Keratinocyte (primary cell): ENCODE results near the gene SAMD4B. TPM values are rescaled to one million over a fixed set of nuclear protein-coding genes. Genes with fewer than 3 reads are reported as not detected.
A peak's percentile ranks its signal among the peaks of the same experiment; 100 is the strongest.

Experiments used
- DNase-seq: peaks from one replicate; pipeline ENCODE4 v3.0.0-alpha.2; 2011; ENCODE audit warnings: low read depth, missing footprints, low spot score
- FAIRE-seq: peaks from 2 replicates; lab custom pipeline; 2011; peaks lifted over from hg19 to GRCh38; lab: Jason Lieb, UNC
- H2AFZ ChIP-seq: 2 replicates; pipeline ENCODE4 v1.6.0; 2012; ENCODE audit warnings: low read length, control low read depth, inconsistent platforms; ENCODE audit not compliant: control insufficient read depth
- H3K27ac ChIP-seq: 2 replicates; pipeline ENCODE4 v1.5.1; 2011; ENCODE audit warnings: low read length; ENCODE audit not compliant: control insufficient read depth, insufficient read depth
- H3K27me3 ChIP-seq: 3 replicates; pipeline ENCODE4 v1.6.0; 2011; ENCODE audit warnings: low read length; ENCODE audit not compliant: control insufficient read depth, insufficient read depth; ENCODE audit errors: extremely low read depth
- H3K36me3 ChIP-seq, 2 experiments: 2 replicates in 1 of 2; 3 replicates in 1 of 2; pipeline ENCODE4 v1.5.1; 2011; ENCODE audit warnings: low read length in 2 of 2, mild to moderate bottlenecking in 1 of 2; ENCODE audit not compliant: control insufficient read depth in 2 of 2, insufficient read depth in 2 of 2; ENCODE audit errors: extremely low read depth in 1 of 2
- H3K4me1 ChIP-seq: 3 replicates; pipeline ENCODE4 v1.5.1; 2011; ENCODE audit warnings: low read length; ENCODE audit not compliant: control insufficient read depth, insufficient read depth; ENCODE audit errors: extremely low read depth
- H3K4me2 ChIP-seq: 3 replicates; pipeline ENCODE4 v1.6.0; 2011; ENCODE audit warnings: low read depth, low read length; ENCODE audit not compliant: control insufficient read depth, insufficient read depth; ENCODE audit errors: extremely low read depth
- H3K4me3 ChIP-seq, 3 experiments: fragments of 200-600 bp in 1 of 3; sonication (generic) in 1 of 3; 2 replicates in 2 of 3; 3 replicates in 1 of 3; pipeline ENCODE4 v1.5.1; 2011 to 2016; ENCODE audit warnings: low read length in 3 of 3, mild to moderate bottlenecking in 3 of 3, control low read depth in 2 of 3, inconsistent platforms in 1 of 3, low read depth in 1 of 3, mixed read lengths in 1 of 3, mixed run types in 1 of 3, moderate library complexity in 1 of 3; ENCODE audit not compliant: control insufficient read depth in 2 of 3, insufficient read depth in 2 of 3; ENCODE audit errors: extremely low read depth in 1 of 3
- H3K79me2 ChIP-seq: 2 replicates; pipeline ENCODE4 v1.6.0; 2012; ENCODE audit warnings: low read length; ENCODE audit not compliant: control insufficient read depth, insufficient read depth
- H3K9ac ChIP-seq: 3 replicates; pipeline ENCODE4 v1.6.0; 2011; ENCODE audit warnings: low read length; ENCODE audit not compliant: control insufficient read depth, insufficient read depth; ENCODE audit errors: extremely low read depth
- H3K9me1 ChIP-seq: 3 replicates; pipeline ENCODE4 v1.6.0; 2011; ENCODE audit warnings: low read length; ENCODE audit not compliant: control insufficient read depth, insufficient read depth; ENCODE audit errors: extremely low read depth
- H3K9me3 ChIP-seq: 2 replicates; pipeline ENCODE4 v1.5.1; 2012; ENCODE audit warnings: low read depth, low read length; ENCODE audit not compliant: control insufficient read depth
- H4K20me1 ChIP-seq: 3 replicates; pipeline ENCODE4 v1.6.0; 2011; ENCODE audit warnings: low read length; ENCODE audit not compliant: control insufficient read depth, insufficient read depth; ENCODE audit errors: extremely low read depth
- EZH2 ChIP-seq: IDR thresholded peaks from one replicate; pipeline ENCODE4 v1.6.1; 2012; ENCODE audit warnings: inconsistent platforms, mild to moderate bottlenecking, low read length, moderate library complexity
- dilution Hi-C: fragments of 300-500 bp; cut with MboI; formaldehyde crosslinking; loops from one replicate; pipeline ENCODE4 v1.7.0; 2020; ENCODE audit warnings: low sequenced_read_pairs; ENCODE audit not compliant: extremely low pct_ligation_motif_present
- polyA plus RNA-seq, 5 experiments: library from polyadenylated mRNA; depleted of rRNA in 3 of 5; stranded (reverse) in 3 of 5; stranded (forward) in 1 of 5; unstranded in 1 of 5; fragments of >200 nt; gene quantifications; 1 replicate in 1 of 5; 2 replicates in 3 of 5; 3 replicates in 1 of 5; pipeline versions ENCODE4 v1.2.1 to v1.2.3, GENCODE V29; 2011 to 2012; ENCODE audit warnings: missing spikeins in 2 of 5, low read depth in 1 of 5, low replicate concordance in 1 of 5
- TF ChIP-seq, protein P1 (sequence below), 3 experiments: IDR thresholded peaks in 1 of 3; conservative IDR thresholded peaks in 1 of 3; optimal IDR thresholded peaks in 1 of 3; 2 replicates in 2 of 3; 3 replicates in 1 of 3; pipeline versions ENCODE3 to v1.5.1; 2011; ENCODE audit warnings: low read length in 3 of 3, mild to moderate bottlenecking in 3 of 3, moderate library complexity in 2 of 3, control low read depth in 1 of 3, inconsistent platforms in 1 of 3; ENCODE audit not compliant: insufficient read depth in 2 of 3; ENCODE audit errors: extremely low read depth in 1 of 3

SAMD4B gene
- polyA plus RNA-seq, 1 donor (not counting 4 experiments of a cell fraction or from before 2014, with no cell fraction given) = 20.9 TPM

- H3K79me2 ChIP-seq = no peaks in the 10 kb centered on the region
- FAIRE-seq (peak; percentile 20), DNase-seq (no peak)
- H3K27ac ChIP-seq = no peak overlapping the region
- no peak overlapping the region for H3K4me2 ChIP-seq
- peaks cover 46 to 51% of the 10 kb centered on the region in 2 experiments for H3K36me3 ChIP-seq
- no peaks in the 10 kb centered on the region for H3K9me1 ChIP-seq
- dilution Hi-C loops = no loop called here
- H3K4me3 ChIP-seq = no peak overlapping the region
- H3K9ac ChIP-seq = no peak overlapping the region
- H3K27me3 ChIP-seq = no peaks in the 10 kb centered on the region
- H2AFZ ChIP-seq = no peak overlapping the region
- TF ChIP-seq, protein P1, sequence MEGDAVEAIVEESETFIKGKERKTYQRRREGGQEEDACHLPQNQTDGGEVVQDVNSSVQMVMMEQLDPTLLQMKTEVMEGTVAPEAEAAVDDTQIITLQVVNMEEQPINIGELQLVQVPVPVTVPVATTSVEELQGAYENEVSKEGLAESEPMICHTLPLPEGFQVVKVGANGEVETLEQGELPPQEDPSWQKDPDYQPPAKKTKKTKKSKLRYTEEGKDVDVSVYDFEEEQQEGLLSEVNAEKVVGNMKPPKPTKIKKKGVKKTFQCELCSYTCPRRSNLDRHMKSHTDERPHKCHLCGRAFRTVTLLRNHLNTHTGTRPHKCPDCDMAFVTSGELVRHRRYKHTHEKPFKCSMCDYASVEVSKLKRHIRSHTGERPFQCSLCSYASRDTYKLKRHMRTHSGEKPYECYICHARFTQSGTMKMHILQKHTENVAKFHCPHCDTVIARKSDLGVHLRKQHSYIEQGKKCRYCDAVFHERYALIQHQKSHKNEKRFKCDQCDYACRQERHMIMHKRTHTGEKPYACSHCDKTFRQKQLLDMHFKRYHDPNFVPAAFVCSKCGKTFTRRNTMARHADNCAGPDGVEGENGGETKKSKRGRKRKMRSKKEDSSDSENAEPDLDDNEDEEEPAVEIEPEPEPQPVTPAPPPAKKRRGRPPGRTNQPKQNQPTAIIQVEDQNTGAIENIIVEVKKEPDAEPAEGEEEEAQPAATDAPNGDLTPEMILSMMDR (optimal IDR thresholded peaks at IDR 0.05 in 1 of 3, IDR thresholded peaks at IDR 0.05 in 1 of 3, conservative IDR thresholded peaks at IDR 0.05 in 1 of 3; ENCODE audit: extremely low read depth in 1 of 3, insufficient read depth in 2 of 3, low read length in 3 of 3) = no peak
- no peak for TF ChIP-seq EZH2
- H3K4me1 ChIP-seq = peaks cover 7% of the 10 kb centered on the region
- H3K9me3 ChIP-seq = no peaks in the 10 kb centered on the region
- peaks cover 3% of the 10 kb centered on the region for H4K20me1 ChIP-seq
Measured at GRCh38 chr19:39381910-39382611, 39.8 kb downstream of the SAMD4B start.

DNA sequence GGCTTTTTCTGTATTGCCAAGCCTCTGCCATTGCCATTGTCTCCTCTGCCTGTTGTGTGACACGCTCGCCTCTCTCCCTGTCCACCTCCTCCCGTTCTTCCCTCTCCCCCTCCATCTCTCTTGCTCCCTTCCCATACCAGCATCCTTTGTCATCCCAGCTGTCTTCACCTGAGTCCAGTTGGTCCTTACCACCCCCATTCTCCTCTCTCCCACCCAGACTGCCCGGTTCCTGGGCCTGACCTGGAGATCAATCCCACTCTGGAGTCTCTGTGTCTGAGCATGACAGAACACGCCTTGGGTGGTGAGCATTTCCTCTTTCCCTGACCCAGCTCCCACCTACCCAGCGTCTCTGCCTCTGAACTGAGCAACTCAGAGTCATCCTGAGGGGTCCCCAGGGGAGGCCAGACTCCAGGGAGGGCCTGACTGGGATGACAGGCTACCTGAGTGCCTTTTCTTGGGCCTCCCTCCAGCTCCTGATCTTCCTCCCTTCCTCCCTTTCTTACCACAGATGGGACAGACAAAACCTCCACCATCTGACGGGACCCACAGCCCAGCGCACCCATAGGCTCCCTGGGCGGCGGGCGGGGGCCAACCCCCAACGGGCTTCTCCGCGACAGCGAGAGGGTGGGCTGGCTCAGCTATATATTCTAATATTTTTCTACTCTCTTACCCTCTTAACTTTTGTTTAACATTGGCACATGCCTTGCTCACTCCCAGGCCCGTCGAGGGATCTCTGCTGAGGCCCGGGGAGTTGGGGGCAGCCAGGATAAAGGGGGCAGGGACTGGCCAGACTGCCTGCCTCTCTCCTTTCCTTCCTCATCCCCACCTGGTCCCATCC lies 41.0 kb downstream of the SAMD4B start:
- Histone ChIP-seq H3K79me2 (no peaks in the 10 kb centered on the region), H3K9me1 (no peaks in the 10 kb centered on the region), H4K20me1 (peaks cover 3% of the 10 kb centered on the region), H3K27ac (no peak overlapping the region), H3K27me3 (no peaks in the 10 kb centered on the region), H3K4me1 (peaks cover 7% of the 10 kb centered on the region), H3K36me3 (peaks cover 41 to 49% of the 10 kb centered on the region in 2 experiments), H3K4me2 (no peak overlapping the region), H2AFZ (no peak overlapping the region), H3K9ac (no peak overlapping the region), H3K9me3 (no peaks in the 10 kb centered on the region), H3K4me3 (no peak overlapping the region)
- FAIRE-seq (no peak), DNase-seq (no peak)
- TF ChIP-seq, protein P1 (optimal IDR thresholded peaks at IDR 0.05 in 1 of 3, IDR thresholded peaks at IDR 0.05 in 1 of 3, conservative IDR thresholded peaks at IDR 0.05 in 1 of 3; ENCODE audit: extremely low read depth in 1 of 3, insufficient read depth in 2 of 3, low read length in 3 of 3) = no peak
- no peak for TF ChIP-seq EZH2
- dilution Hi-C loops = no loop called here
